Fibroblast of skin of right biceps (primary cell): ENCODE results near the gene LZTS3.
"Not testable (repeated sequence)": the region's sequence is repeated elsewhere in the genome, so short reads cannot be mapped to it uniquely, and the experiment has no call there.

ENCODE experiments used
- DNase-seq: peaks from one replicate; pipeline ENCODE4 v3.0.0-alpha.2; 2013

The LZTS3 gene

GRCh38 chr20:3133155-3133554 is 40.2 kb downstream of the LZTS3 start:
- no peak for DNase-seq

- DNase-seq = no peak
Observed at GRCh38 chr20:3130051-3130600, 43.2 kb downstream of the LZTS3 start.

DNA sequence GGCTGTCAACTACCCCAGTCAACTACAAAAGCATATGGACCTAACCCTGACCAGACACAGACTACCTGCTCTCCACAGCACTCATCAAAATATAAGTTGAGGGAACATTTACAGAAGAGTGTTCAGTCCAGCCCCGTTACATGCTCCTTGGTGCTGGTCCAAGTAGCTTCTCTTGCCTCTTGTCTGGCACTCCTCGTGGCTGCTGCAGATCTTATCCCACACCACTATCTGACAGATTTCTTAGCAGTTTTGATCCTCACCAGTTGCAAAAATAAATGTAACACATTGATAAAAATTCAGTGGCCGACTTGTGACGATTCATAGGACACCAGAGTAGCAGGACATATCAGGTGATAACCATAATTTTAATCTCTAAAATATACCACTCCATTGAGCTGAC is 44.3 kb downstream of the LZTS3 start:
- no peak for DNase-seq

- no peak for DNase-seq
Observed at GRCh38 chr20:3128275-3128984, 44.9 kb downstream of the LZTS3 start.

GRCh38 chr20:3126527-3126859 is 46.9 kb downstream of the LZTS3 start:
- DNase-seq = no peak

DNA sequence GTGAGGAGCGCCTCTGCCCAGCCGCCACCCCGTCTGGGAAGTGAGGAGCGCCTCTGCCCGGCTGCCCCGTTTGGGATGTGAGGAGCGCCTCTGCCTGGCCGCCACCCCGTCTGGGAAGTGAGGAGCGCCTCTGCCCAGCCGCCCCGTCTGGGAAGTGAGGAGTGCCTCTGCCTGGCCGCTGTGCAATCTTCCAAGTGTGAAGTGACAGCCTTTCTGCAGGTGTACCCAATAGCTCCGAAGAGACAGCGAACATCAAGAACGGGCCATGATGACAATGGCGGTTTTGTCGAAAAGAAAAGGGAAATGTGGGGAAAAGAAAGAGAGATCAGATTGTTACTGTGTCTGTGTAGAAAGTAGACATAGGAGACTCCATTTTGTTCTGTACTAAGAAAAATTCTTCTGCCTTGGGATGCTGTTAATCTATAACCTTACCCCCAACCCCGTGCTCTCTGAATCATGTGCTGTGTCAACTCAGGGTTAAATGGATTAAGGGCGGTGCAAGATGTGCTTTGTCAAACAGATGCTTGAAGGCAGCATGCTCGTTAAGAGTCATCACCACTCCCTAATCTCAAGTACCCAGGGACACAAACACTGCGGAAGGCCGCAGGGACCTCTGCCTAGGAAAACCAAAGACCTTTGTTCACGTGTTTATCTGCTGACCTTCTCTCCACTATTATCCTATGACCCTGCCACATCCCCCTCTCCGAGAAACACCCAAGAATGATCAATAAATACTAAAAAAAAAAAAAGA is 47.4 kb downstream of the LZTS3 start:
- DNase-seq = not testable (repeated sequence)

- DNase-seq = not testable (repeated sequence)
Observed at GRCh38 chr20:3124773-3125560, 48.4 kb downstream of the LZTS3 start.

GRCh38 chr20:3124163-3124562 is 49.2 kb downstream of the LZTS3 start:
- DNase-seq = not testable (repeated sequence)

GRCh38 chr20:3123542-3123941 is 49.8 kb downstream of the LZTS3 start:
- no peak for DNase-seq

DNA sequence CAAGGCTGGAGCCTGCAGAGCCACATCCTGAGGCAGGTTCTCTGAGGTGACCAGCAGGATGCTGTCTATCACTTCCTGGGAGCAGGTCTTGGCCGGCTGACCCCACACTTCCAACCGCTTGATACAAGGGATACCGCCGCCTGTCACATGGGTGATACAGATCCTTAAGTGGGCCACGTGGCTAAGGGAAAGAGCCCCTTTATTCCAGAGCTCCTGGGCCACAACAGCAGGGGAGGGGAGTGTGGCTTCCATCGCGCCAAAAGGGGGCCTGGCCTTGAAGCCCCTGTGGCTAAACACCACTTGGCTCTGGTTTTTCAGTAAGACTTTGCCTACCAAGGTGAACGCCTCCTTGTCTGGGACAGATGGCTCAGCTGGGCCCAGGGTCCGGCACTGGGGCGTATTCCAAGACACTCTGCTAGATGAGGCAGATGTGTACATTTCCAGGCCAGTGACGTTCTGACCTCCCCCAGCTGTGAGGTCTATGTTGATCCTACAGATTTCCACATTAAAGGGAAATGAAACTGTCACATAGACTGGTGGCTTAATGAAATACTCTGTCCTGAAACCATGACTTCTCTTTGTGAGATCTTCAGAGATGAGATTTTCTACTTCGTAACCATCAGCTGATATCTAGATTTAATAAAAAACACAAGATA is 51.3 kb downstream of the LZTS3 start:
- DNase-seq = no peak

DNA sequence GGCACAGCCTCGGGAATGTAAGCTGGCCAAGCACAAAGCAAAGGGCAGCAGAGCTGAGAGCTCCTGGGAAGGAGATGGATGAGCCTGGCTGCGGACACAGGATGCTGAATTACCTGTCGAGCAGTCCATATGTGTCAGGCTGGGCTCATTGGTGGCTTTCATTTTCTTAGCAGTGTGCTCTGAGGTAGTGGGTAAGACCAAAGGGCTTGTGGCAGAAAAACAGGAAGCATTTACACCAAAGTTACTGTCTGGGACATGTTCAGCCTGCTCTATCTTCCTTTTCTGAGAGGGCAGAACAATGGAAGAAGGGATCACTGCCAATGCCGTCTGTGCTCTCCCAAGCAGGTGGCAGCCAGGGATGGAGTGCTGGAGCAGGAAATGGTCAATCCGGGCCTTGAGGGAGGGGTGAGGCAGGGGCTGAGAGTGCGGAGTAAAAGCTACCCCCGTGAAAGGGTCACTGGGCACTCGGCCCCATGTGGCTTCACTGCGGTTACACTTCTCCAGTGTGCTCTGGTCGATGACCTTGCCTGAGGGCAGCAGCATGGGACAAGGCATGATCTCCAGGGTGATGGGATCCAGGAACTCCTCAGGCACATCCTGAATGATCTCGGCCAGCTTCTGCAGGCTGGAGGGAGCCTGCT is 52.0 kb downstream of the LZTS3 start:
- no peak for DNase-seq

- DNase-seq = no peak
Observed at GRCh38 chr20:3119044-3119443, 54.3 kb downstream of the LZTS3 start.

GRCh38 chr20:3117839-3118379 is 55.4 kb downstream of the LZTS3 start:
- DNase-seq = peak; percentile 67

DNA sequence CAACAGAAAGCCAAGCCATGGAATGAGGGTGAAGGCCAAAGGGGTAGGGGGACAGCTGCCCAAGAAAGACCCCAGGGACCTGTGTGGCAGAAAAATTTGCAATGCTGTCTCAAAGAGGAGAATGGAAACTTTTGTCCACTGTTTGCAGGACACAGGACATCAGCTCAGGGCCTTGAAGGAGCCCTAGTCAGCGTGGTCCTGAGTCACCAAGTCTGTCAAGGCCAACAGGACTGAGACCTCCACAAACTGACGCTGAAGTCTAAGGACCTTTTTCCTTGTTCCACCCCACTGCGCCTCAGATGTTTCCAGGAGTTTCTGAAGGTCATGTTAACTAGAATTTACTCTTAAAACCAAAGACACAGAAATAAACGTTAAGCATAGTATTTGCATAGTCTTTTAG is 57.0 kb downstream of the LZTS3 start:
- no peak for DNase-seq

DNA sequence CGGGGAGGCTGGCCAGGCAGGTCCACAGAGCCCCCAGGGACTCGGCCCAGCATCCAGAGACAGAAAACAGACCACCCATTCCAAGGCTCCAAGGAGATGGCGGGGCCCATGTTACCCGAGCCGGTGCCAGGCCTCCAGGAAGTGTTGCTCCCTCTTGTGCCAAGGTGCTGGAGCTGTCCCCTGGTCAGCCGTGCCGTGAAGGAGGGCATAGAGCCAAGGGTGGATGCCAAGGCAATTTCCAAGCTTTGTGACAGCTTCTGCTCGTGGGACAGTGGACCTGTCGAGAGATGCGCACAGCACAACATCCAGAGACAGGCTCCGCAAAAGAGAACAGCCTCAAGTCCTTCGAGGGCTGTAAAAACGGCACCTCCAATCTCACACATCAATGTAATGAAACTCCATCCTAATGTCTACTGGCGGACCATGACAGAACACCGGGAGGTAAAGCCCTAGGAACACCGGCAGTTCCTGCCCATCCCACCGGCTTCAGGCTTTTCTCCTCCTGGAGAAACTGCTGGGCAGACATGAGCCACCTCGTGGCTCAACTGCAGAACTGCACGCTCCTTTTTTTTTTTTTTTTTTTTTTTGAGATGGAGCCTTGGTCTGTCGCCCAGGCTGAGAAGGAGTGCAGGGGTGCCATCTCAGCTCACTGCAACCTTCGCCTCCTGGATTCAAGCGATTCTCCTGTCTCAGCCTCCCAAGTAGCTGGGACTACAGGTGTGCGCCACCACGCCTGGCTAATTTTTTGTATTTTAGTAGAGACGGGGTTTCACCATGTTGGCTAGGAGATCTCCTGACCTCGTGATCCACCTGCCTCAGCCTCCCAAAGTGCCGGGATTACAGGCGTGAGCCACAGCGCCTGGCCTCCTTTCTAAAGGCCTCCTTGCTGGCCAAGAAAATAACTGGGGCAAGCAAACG is 57.9 kb downstream of the LZTS3 start:
- DNase-seq = peak; percentile 51
